ENCODE results near the gene CSNK1G2.

Gene CSNK1G2

DNA sequence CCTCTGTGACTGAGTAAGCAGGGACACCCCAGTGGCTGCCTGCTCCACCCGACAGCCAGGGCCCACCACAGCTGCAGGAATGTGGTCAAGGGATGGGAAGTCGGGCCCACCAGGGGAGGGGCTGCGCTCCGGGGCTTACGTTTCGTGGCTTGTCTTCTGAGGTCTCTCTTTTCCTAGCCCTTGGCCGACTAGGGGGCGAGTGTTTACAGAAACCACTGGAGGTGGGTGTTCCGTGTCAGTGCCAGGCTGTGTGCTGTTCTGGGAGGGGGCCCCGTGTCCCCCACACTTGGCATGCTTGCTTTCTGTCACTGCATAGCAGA is 31.3 kb upstream of the CSNK1G2 start:
- H3K4me3 ChIP-seq (ENCODE audit: low read depth, low read length): no peak overlapping the region
- no peak for TF ChIP-seq POLR2A (IDR thresholded peaks at IDR 0.05; ENCODE audit: extremely low read depth, insufficient read length)
- TF ChIP-seq MYC (IDR thresholded peaks at IDR 0.05; ENCODE audit: low read depth, low read length): no peak
- TF ChIP-seq, protein P1, sequence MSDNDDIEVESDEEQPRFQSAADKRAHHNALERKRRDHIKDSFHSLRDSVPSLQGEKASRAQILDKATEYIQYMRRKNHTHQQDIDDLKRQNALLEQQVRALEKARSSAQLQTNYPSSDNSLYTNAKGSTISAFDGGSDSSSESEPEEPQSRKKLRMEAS (IDR thresholded peaks at IDR 0.05; ENCODE audit: low read depth, low read length): no peak
- TF ChIP-seq, protein P2, sequence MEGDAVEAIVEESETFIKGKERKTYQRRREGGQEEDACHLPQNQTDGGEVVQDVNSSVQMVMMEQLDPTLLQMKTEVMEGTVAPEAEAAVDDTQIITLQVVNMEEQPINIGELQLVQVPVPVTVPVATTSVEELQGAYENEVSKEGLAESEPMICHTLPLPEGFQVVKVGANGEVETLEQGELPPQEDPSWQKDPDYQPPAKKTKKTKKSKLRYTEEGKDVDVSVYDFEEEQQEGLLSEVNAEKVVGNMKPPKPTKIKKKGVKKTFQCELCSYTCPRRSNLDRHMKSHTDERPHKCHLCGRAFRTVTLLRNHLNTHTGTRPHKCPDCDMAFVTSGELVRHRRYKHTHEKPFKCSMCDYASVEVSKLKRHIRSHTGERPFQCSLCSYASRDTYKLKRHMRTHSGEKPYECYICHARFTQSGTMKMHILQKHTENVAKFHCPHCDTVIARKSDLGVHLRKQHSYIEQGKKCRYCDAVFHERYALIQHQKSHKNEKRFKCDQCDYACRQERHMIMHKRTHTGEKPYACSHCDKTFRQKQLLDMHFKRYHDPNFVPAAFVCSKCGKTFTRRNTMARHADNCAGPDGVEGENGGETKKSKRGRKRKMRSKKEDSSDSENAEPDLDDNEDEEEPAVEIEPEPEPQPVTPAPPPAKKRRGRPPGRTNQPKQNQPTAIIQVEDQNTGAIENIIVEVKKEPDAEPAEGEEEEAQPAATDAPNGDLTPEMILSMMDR (IDR thresholded peaks at IDR 0.05; ENCODE audit: low read depth, low read length): no peak
- no peak for DNase-seq (ENCODE audit: low read depth)

- DNase-seq (ENCODE audit: low read depth): no peak
- TF ChIP-seq, protein P2 (IDR thresholded peaks at IDR 0.05; ENCODE audit: low read depth, low read length): no peak
- TF ChIP-seq MYC (IDR thresholded peaks at IDR 0.05; ENCODE audit: low read depth, low read length): no peak
- no peak for TF ChIP-seq POLR2A (IDR thresholded peaks at IDR 0.05; ENCODE audit: extremely low read depth, insufficient read length)
- TF ChIP-seq, protein P1 (IDR thresholded peaks at IDR 0.05; ENCODE audit: low read depth, low read length): no peak
- no peak overlapping the region for H3K4me3 ChIP-seq (ENCODE audit: low read depth, low read length)
Measured at GRCh38 chr19:1910177-1910576, 30.8 kb upstream of the CSNK1G2 start.

GRCh38 chr19:1911098-1911497 is 29.9 kb upstream of the CSNK1G2 start:
- H3K4me3 ChIP-seq (ENCODE audit: low read depth, low read length): no peak overlapping the region
- DNase-seq (ENCODE audit: low read depth): no peak
- TF ChIP-seq, protein P1 (IDR thresholded peaks at IDR 0.05; ENCODE audit: low read depth, low read length): no peak
- TF ChIP-seq MYC (IDR thresholded peaks at IDR 0.05; ENCODE audit: low read depth, low read length) (no peak), POLR2A (IDR thresholded peaks at IDR 0.05; ENCODE audit: extremely low read depth, insufficient read length) (no peak)
- TF ChIP-seq, protein P2 (IDR thresholded peaks at IDR 0.05; ENCODE audit: low read depth, low read length): no peak

DNA sequence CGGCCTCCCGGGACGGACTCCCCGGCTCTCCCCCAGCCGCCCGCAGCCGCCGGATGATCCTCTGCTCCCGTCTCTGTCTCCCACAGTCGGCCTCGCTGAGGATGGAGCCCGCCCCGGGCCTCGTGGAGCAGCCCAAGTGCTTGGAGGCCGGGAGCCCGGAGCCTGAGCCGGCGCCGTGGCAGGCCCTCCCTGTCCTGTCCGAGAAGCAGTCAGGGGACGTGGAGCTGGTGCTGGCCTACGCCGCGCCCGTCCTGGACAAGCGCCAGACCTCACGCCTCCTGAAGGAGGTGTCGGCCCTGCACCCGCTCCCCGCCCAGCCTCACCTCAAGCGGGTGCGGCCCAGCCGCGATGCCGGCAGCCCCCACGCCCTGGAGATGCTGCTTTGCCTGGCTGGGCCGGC is 29.0 kb upstream of the CSNK1G2 start:
- no peak for DNase-seq (ENCODE audit: low read depth)
- H3K4me3 ChIP-seq (ENCODE audit: low read depth, low read length): no peak overlapping the region
- TF ChIP-seq MYC (IDR thresholded peaks at IDR 0.05; ENCODE audit: low read depth, low read length) (no peak), POLR2A (IDR thresholded peaks at IDR 0.05; ENCODE audit: extremely low read depth, insufficient read length) (no peak)
- TF ChIP-seq, protein P2 (IDR thresholded peaks at IDR 0.05; ENCODE audit: low read depth, low read length): no peak
- TF ChIP-seq, protein P1 (IDR thresholded peaks at IDR 0.05; ENCODE audit: low read depth, low read length): no peak

DNA sequence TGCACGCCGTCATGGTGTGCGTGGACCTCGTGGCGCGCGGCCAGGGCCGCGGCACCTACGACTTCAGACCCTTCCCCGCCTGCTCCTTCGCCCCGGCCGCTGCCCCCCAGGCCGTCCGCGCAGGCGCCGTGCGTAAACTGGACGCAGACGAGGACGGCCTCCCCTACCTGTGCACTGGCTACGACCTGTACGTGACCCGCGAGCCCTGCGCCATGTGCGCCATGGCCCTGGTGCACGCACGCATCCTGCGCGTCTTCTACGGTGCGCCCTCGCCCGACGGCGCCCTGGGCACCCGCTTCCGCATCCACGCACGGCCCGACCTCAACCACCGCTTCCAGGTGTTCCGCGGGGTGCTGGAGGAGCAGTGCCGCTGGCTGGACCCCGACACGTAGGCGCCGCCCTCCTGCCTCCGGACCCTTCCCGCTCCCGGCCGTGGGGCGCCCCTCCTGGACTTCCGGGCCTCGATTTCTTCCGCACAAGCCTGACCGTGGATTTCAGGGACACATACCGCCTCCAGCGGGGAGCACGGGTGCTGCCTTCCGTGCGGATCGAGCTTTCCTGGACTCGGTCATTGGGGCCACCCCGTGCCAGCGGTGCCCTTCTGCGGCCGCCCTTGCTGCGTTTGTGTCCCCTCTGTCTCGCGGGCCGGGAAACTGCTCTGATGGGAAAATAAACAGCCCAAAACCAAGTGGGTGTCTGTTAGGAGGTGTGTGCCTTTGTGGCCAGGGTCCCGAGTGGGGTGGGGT is 28.0 kb upstream of the CSNK1G2 start:
- H3K4me3 ChIP-seq (ENCODE audit: low read depth, low read length): no peak overlapping the region
- no peak for DNase-seq (ENCODE audit: low read depth)
- TF ChIP-seq, protein P1 (IDR thresholded peaks at IDR 0.05; ENCODE audit: low read depth, low read length): no peak
- no peak for TF ChIP-seq MYC (IDR thresholded peaks at IDR 0.05; ENCODE audit: low read depth, low read length)
- TF ChIP-seq POLR2A (IDR thresholded peaks at IDR 0.05; ENCODE audit: extremely low read depth, insufficient read length): no peak

- DNase-seq (ENCODE audit: low read depth): no peak
- TF ChIP-seq, protein P1 (IDR thresholded peaks at IDR 0.05; ENCODE audit: low read depth, low read length): no peak
- TF ChIP-seq MYC (IDR thresholded peaks at IDR 0.05; ENCODE audit: low read depth, low read length): no peak
- TF ChIP-seq, protein P2 (IDR thresholded peaks at IDR 0.05; ENCODE audit: low read depth, low read length): no peak
- TF ChIP-seq POLR2A (IDR thresholded peaks at IDR 0.05; ENCODE audit: extremely low read depth, insufficient read length): no peak
- no peak overlapping the region for H3K4me3 ChIP-seq (ENCODE audit: low read depth, low read length)
Measured at GRCh38 chr19:1913781-1914577, 27.0 kb upstream of the CSNK1G2 start.
